ENCODE data around the gene HIPK2.

The HIPK2 gene

DNA sequence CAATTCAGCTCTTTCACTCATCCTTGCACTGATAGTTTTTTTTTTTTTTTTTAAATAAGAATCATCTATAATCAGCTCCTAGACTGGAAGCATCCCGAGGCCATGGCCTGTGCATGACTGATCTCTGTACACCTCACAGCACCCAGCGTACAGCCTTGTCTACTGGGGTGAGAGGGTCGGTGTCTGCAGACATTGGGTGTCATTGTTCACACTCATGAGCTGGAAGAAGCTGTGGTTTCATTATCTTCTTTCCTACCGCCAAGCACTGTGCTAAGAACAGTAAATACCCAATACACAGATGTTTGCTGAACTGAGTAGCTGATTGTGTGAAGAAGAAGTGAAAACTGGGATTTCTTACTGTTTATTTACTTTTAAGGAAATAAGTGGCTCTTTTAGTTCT is 130.7 kb downstream of the HIPK2 start:
- peak; percentile 19 to 37 for ATAC-seq

DNA sequence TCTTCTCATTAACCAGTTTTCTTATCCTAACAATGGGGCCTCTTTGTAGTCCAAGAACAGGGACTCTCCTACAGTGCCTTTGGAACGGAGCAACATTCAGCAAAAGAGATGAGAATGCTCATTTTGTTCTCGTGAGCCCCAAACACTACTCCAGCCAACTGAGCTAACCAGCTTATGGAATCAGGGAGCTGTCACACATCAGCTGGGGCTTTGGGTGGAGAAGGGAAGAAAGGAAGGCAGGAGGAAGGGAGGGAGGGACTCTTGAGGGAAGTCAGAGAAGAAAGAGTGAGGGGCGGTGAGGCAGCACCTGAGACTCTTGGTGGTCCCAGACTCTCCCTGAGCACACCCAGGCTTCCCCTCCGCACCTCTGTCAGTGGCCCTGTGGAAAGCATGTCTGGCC is 131.2 kb downstream of the HIPK2 start:
- no peak for ATAC-seq

DNA sequence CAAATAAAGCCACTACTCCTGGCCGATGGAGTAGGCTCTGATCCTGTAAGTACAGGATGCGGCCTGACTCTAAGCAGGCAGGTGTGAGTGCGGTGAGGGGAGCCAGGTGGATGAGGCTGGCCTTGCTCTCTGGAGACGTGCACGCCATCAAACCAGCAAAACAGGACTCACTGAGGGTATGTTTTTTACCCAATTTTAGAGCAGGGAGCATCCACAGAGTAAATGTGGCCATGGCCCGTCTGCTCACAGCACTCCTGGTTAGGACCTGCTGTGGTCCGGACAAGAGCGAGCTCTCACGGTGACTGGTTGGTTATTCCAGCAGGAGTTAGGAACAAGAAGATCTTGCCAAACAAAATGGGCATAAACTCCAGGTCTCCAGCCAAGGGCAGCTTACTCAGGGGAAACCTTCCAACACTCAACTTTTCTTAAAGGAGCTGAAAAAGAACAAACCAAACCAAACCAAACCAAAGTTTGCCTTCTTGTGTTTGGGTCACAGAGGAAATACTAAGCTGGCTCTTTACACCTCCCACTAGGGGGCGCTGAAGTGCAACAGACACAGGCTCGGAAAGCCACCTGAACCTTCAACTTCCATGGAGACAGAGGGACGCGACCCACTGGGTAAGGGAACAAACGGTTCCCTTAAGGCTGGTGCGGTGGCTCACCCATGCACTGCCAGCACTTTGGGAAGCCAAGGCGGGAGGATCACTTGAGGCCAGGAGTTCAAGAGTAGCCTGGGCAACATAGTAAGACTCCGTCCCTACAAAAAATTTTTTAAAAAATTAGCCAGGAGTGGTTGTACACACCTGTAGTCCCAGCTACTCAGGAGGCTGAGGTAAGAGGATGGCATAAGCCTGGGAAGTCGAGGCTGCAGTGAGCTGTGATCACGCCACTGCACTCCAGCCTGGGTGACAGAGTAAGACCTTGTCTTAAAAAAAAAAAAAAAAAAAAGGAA is 131.9 kb downstream of the HIPK2 start:
- ATAC-seq = peak in 1 of 2 donors; percentile 64

DNA sequence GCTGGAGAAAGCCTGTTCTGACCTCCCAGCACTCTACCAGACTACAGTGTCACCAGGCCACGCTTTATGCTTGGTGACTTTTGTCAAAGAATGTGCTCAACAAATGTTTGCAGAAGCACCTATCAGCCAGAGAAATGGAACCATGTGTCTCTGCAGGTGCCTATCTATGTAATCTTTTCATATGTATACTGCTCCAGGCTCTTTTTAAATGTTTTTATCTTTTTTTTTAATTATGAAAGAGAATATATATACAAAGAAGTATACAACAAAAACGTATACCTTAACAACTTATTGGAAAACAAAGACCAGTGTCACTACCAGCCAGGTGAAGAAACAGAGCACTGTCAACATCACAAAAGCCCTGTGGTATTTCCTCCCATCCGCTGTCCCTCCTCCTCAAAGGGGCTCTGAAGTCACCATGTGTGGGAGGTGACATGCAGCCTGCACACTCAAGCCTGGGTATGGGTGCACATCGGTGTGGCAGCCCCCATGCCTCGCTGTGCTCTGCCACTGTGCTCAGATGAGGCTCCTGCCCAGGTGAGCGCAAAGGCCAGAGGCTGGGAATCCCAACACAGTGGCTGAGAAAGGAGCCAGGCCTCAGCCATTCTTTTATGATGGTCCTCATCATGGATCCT is 133.7 kb downstream of the HIPK2 start:
- no peak for ATAC-seq

DNA sequence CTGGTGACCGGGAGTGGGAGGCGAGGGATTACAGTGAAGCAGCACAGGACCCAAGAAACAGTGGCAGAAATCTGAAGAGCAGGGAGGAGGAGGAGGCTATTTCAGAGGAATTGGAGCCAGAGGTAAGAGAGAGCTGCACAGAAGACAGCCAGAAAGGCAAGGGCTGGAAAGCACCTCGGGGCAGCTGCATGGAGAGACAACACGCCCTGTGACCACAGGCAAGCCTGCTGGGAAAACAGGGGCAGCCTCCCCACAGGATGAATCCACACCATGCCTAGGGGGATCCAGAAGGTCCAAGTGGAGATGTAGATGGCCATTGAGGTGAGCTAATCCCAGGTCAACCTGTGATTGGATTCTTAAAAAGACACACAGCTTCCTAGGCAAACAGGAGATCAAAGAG is 135.5 kb downstream of the HIPK2 start:
- no peak for ATAC-seq

DNA sequence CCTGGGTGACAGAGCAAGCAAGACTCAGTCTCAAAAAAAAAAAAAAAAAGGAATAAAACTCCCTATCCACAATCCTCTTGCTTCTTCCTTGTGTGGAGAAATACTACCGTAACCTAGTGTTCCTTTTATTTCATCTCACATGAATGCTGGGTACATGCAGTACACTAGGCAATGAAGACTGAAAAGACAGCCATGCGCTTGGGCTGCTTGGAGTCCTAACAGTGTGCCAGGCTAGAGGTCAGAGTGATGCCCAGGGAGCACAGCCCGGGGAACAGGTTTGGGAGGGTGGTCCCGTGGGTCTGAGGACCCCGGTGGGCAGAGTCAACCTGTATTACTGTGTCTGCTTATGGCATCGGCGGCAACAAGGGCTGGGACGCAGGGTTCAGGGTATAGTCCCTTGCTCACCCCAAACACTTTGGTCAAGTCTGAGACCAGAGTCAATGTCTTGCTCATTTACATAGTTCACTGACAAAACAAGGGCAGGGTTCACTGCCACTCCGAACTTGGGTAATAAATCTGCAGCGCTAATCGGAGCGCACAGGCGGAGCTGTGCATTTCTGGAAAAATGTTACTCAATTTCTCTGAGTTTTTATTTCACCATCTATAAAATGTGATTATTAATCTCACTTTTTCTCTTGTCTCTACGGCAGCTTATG is 136.3 kb downstream of the HIPK2 start:
- no peak for ATAC-seq

DNA sequence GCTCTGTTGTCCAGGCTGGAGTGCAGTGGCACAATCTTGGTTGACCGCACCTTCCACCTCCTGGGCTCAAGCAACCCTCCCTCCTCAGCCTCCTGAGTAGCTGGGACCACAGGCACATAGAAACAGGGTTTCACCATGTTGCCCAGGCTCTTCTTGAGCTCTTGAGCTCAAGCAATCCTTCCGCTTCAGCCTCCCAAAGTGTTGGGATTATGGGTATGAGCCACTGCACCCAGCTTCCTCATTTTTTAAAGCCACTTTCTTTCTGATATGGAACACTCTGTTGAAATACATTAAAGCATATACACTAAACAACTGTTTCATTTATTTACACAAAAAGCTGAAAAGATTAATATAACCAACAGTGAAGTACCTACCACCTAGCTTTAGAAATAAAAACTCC is 137.1 kb downstream of the HIPK2 start:
- no peak for ATAC-seq

DNA sequence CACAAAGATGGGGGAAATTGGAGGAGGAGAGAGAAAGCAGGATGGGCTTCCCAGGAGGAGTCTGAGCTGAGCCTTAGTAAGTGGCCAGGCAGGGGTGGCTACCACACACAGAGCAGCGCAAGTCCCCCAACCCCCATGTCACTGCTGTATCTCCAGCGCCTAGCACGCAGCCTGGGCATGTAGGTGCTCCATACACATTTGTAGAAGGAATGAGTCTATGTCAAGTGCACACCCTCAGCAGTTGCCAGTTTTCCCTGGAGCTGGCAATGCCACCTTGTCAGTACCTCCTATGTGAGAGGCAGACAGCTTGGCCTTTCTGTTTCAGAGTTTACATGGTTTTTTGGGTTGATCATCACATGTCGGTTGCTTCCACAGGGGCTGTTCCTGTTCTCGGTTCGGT is 138.2 kb downstream of the HIPK2 start:
- no peak for ATAC-seq

DNA sequence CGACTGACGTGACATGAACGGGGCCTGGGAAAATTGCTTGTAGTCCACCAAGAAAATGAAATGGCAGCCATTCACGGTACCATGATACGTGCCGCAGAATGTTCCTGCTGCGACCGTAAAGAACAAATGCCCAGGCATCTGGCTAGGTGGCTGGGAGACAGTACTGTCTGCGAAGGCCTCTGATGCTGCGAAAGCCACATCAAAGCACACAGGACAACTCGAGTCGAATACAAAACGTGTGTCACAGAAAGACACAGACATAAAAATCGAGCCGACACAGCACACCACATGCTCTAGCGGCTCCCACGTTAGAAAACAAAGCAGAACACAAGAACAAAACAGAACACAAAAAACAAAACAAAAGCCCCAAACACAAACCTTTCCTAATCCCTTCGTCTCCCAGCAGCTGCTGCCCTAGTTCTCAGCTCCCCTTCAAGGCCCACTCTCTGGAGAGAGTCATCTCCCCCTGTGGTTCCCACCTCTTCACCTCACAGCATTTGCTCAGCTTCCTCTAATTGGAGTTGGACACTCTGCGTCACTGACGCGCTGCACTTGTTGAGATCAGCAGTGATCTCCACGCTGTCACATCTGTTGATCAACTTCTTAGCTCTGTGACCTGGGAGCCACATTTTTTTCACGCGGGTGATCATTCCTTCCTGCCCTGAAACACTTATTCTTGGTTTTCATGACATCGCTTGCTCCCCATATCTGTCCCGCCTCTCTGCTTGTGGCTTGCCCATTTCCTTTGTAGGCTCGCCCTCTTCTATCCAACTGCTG is 142.1 kb downstream of the HIPK2 start:
- ATAC-seq = peak; percentile 85 to 86

DNA sequence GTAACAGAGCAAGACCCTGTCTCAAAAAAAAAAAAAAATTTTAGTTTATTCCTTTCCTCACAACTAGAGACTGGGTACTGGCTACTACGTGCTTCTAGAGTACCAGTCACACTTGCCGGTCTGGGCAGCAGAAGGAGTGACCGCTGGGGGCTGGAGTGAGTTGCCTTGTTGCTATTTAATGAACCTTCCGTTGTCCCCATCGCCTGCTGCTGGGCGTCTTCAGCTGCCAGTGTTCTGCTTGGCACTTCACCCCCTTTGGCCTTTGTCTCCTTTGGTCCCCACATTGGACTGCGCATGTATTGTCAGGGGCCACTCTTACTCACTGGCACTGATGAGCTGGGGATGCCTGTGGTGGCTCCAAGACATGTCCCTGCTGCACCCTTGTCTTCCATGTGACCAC is 143.7 kb downstream of the HIPK2 start:
- no peak for ATAC-seq

DNA sequence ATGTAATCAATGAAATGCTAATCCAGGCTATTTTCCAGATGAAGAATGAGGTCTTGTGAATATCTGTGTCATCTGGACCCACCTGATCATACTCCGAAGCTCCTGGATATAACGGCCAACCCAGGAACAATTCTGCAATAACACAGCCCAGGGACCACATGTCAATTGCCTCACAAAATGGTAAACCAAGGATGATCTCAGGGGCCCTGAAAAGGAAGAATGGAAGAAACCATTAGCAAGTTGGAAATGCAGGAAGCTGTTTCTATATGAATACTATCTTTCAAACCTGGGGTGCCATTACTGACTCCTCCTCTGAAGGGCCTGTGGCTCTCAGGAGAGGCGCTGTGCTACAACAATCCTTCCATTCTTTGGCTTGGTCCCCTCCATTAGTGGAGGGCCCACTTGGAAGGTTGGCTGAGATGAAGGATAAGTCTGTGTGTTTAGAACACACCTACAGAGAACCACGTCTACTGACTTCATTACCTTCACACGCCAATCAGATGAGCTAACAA is 146.2 kb downstream of the HIPK2 start:
- ATAC-seq = no peak

DNA sequence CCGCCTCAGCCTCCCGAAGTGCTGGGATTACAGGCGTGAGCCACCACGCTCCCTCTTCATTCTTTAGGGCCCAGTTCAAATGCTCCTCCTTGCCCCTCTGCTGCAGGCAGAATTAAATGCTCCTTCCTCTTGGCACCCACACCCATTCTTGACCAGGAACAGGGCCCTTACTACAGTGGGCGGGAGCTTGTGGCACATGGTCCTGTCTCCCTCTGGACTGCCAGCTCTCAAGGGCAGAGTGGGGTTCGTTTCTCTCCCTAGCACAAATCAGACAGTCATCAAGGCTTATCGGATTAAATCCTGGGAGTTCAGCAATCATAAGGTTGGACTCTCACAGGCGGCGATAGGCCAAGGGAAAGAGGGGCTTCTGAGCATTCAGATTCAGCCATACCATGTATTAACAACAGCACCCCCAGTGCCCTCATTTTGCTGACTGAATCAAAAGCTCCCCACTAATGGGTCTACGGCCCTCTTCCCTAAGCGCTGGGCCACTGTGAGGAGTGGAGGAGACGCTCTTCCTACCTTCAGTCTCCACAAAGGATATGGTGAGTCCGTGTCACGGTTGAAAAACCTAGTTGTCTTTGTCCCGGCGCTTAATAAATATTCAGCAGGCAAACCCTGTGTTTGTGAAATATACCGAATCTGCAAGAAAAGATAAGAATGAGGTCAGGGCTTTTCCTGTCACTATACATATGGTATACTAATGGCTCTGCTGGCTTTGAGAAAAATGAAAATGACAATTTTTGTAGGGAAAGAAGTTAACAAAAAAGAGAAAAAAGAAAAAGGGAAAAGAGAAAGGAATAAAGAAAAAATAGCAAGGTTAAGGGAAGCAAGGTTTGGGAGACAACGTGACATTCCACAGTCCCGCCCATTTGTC is 146.9 kb downstream of the HIPK2 start:
- ATAC-seq = no peak

DNA sequence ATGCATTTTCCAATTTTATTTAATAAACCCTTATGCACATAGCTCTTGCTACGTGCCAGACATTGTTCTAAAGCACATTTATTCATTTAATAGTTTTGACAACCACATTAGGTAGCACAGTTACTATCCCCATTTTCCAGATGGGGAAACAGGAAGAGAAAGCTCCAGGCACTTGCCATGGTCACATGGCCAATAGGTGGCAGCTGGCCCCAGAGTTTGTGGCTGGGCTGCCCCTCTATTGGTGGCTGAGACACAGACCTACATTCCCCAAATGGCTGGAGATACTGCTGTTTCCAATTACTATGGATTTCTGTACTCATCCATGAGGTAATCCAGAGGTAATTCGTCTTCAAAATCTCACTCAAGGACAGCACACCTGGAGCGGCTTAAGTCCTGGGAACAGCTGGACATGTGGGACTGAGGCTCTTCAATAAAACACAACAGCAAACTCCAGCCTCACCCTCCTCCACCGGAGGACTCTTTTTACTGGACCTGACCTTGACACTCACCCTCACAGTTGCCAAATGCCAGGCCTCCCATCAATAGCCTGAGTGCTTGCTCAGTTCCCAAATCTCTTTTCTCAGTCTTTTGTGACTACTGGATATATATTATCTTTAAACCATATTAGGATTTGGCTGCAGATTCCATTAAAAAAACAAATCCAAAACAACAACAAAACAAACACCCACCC is 148.3 kb downstream of the HIPK2 start:
- no peak for ATAC-seq

DNA sequence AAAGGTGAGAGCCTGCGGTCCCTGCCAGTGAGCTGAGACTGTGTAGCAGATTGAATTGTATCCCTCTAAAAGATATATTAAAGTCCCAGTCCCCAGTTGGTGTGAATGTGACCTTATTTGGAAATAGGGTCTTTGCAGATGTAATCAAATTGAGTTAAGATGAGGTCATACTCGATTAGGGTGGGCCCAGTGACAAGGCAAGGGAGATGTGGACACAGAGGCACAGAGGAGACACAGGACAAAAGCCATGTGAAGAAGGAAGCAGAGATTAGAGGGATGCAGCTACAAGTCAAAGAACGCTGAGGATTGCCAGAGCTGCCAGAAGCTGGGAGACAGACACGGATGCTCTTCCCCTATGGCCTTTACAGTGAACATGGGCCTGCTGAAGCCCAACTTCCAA is 150.0 kb downstream of the HIPK2 start:
- no peak for ATAC-seq

DNA sequence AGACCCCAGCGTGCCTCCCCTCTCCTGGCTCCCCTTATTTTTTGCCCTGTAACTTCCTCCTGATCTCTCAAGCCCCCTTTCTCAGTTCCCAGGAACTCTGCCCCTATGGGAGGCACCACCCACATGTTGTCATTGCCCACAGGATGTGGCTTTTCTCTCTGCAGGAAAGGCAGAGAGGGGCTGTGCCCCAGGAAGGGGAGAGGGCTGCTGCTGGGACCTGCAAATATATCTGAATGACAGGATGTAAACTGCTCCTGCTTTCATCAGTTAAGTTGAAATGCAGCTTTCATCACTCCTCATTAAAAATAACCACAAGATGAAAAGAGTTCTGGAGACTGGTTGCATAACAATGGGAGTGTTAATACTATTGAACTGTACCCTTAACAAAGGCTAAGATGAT is 151.0 kb downstream of the HIPK2 start:
- no peak for ATAC-seq

DNA sequence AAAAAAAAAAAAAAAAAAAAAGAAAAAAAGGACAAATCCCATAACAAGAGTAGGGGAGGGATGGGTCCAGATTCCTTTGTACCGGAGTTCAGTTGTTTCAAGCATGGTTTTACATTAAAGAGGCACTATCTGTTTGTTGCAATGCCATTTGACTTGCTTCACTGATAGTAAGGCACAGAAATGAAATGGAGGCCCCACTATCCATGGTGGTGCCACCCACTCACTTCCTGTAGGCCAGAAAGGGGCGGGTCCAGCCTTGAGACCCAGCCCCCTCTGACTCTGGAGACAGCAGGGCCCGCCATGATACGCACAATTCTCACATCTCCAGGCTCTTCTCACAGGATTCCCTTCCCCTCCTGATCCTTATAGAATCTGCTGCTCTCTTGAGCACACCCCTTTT is 154.3 kb downstream of the HIPK2 start:
- no peak for ATAC-seq

DNA sequence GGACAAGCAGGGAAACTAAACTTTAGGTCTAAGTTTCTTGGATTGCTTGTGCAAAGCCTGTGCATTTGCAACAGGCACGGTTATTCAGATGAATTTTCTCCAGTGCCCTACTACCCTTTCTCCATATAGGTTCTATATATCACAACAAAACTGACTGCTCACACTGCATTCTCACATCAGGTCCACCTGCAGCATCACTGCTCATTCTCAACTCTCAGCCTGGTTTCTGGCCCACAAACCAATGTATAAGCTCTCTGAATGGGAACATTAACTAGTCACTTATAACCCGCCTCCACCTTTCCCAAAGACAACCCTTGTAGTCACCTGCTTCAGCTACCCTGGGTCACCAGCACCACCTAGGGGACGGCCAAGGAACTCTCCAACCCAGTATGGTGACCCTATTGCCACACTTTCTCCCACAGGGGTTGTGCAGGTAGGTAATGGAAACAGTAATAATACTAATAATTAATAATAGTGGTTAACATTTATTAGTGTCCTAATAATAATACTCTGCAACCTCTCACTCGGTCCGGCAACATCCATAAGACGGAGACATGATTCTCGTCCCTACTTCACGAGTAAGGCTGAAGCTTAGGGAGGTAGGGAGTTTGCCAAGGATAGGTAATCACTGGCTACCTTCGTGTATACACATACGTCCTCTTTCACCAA is 157.0 kb downstream of the HIPK2 start:
- peak in 1 of 2 donors; percentile 70 for ATAC-seq

DNA sequence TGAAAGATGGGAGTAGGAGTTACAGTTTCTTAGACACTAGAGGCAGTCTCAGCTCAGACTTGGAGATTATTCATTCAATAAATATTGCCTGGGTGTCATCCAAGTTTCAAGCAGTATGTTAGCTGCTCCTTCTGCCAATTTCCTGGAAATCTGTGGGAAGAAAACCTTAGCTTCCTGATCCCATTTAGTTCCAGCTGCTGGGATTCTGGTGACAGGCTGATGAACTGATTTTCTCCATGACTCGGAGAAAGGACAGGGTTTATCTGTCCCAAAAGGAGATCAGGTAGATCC is 158.5 kb downstream of the HIPK2 start:
- ATAC-seq = no peak

DNA sequence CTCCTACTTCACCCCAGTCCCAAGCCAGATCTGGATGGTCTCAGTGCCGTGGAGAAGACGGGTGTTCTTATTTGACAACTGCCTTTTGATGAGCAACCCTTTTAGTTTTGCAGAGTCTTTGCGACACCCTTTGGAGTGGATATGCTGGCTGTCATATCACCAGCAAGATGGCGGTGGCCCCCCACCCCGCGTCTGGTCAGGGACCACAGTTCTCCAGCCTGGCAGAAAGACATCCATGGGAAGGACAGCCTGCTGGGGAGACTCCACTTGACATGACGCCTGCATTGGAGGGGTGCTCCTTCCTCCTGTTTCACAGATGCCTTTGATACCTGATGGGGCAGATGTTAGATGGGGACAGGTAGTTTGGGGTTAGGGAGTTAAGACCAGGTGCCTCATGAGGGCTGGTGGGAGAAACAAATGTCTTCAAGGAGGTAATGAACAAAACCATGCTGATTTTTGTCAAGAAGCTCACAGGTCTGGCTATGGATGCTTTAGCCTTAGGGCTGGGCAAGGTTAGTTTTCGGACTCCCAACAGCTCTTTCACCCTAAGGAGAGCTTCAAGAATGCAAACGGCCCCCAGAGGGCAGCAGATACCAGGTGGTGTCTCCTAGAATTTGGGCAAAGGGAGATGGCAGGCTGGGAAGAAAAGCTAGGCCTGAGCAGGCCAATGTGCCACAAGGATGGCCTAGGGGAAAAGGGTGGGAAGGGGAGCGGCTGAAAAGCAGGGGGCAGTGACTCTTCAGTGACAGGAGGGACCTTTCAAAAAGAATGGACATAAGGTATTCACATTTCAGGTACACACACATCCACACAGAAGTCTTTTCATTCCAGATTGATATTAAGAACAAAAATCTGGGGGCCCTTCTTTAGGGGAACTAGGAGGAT is 159.1 kb downstream of the HIPK2 start:
- ATAC-seq = no peak

DNA sequence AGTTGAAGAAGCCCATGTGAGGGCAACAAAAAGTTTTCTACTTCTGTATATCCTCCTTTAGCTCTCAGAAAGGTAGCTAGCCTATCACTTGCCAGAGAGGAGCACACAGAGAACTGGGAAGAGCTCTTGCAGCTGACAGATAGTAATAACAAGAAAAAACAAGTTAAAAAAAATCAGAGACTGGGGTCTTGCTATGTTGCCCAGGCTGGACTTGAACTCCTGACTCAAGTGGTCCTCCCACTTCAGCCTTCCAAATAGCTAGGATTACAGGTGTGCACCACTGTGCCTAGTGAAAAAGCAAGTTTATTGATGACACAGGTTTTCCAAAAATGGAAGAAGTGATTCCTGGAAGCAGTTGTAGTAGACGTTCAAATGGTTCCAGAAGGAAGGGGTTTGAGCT is 160.7 kb downstream of the HIPK2 start:
- ATAC-seq = no peak
